IMR-90 (cell line): ENCODE measurements around the gene GNG12. TPM values are rescaled to one million over a fixed set of nuclear protein-coding genes. Genes with fewer than 3 reads are reported as not detected.

Source experiments
- ATAC-seq: fragments of 200-7000 bp; cut with Tn5 transposase; 2 replicates; pipeline ENCODE4 v1.9.1; 2020; ENCODE audit warnings: low read depth, mild to moderate bottlenecking, moderate library complexity
- BruUV-seq: library from RNA; stranded (reverse); fragments of 400-500 nt; replicated peaks from 2 replicates; lab custom pipeline; 2021; lab: Mats Ljungman, UMichigan
- CTCF ChIA-PET: fragments of 300-600 bp; formaldehyde crosslinking; extraction: SDS; loops from one replicate; lab custom pipeline; 2021; ENCODE audit warnings: antibody characterized with exemption; lab: Yijun Ruan, JAX
- POLR2A ChIA-PET: fragments of 300-600 bp; sonication (Branson Sonifier 250); formaldehyde crosslinking; loops from one replicate; lab custom pipeline; 2022; ENCODE audit warnings: antibody characterized with exemption; ENCODE audit not compliant: unreplicated experiment; lab: Charles Lee
- DNase-seq: peaks from one replicate; pipeline ENCODE4 v3.0.0; 2013
- H2AFZ ChIP-seq: replicated peaks from 2 replicates; pipeline ENCODE3; 2013; ENCODE audit warnings: low read length, mild to moderate bottlenecking; ENCODE audit not compliant: poor library complexity
- H2AK5ac ChIP-seq: 2 replicates; pipeline ENCODE4 v1.6.1; 2013; ENCODE audit warnings: low read depth, low read length, inconsistent platforms
- H2AK9ac ChIP-seq: replicated peaks from 2 replicates; pipeline ENCODE3; 2013; ENCODE audit warnings: mild to moderate bottlenecking, low read depth, low read length, moderate library complexity; ENCODE audit not compliant: poor library complexity
- H2BK120ac ChIP-seq: 2 replicates; pipeline ENCODE4 v1.6.1; 2013; ENCODE audit warnings: low read depth, low read length, inconsistent platforms
- H2BK15ac ChIP-seq: 3 replicates; pipeline ENCODE4 v1.6.1; 2013; ENCODE audit warnings: low read depth, low read length, inconsistent platforms
- H2BK20ac ChIP-seq: 2 replicates; pipeline ENCODE4 v1.6.1; 2013; ENCODE audit warnings: low read depth, mild to moderate bottlenecking, inconsistent platforms, low read length, moderate library complexity
- H2BK5ac ChIP-seq: 2 replicates; pipeline ENCODE4 v1.6.1; 2013; ENCODE audit warnings: mild to moderate bottlenecking, low read depth, low read length, inconsistent platforms; ENCODE audit not compliant: poor library complexity, severe bottlenecking
- H3K14ac ChIP-seq: replicated peaks from 2 replicates; pipeline ENCODE4 v1.6.1; 2013; ENCODE audit warnings: low read depth, low read length, inconsistent platforms
- H3K18ac ChIP-seq: 2 replicates; pipeline ENCODE4 v1.6.1; 2013; ENCODE audit warnings: low read depth, low read length, control low read depth
- H3K23ac ChIP-seq: 2 replicates; pipeline ENCODE4 v1.6.1; 2013; ENCODE audit warnings: low read depth, low read length, inconsistent platforms
- H3K27ac ChIP-seq: 2 replicates; pipeline ENCODE4 v1.5.1; 2013; ENCODE audit warnings: mild to moderate bottlenecking, control low read depth, low read length; ENCODE audit not compliant: insufficient read depth
- H3K27me3 ChIP-seq: 2 replicates; pipeline ENCODE4 v1.6.1; 2013; ENCODE audit warnings: low read length; ENCODE audit not compliant: control insufficient read depth, insufficient read depth
- H3K36me3 ChIP-seq: 2 replicates; pipeline ENCODE4 v1.6.1; 2013; ENCODE audit warnings: low read length, mixed read lengths; ENCODE audit not compliant: control insufficient read depth, insufficient read depth
- H3K4ac ChIP-seq: 2 replicates; pipeline ENCODE4 v1.6.1; 2013; ENCODE audit warnings: low read depth, low read length, inconsistent platforms
- H3K4me1 ChIP-seq: 2 replicates; pipeline ENCODE4 v1.6.1; 2013; ENCODE audit warnings: low read length, mixed read lengths; ENCODE audit not compliant: control insufficient read depth, insufficient read depth
- H3K4me2 ChIP-seq: 2 replicates; pipeline ENCODE4 v1.6.1; 2013; ENCODE audit warnings: low read depth, mild to moderate bottlenecking, control low read depth, low read length, moderate library complexity
- H3K4me3 ChIP-seq: 2 replicates; pipeline ENCODE4 v1.5.1; 2013; ENCODE audit warnings: low read depth, mild to moderate bottlenecking, control low read depth, low read length, moderate library complexity; ENCODE audit not compliant: insufficient read depth
- H3K56ac ChIP-seq: 2 replicates; pipeline ENCODE4 v1.6.1; 2013; ENCODE audit warnings: low read length, inconsistent platforms; ENCODE audit not compliant: insufficient read depth; ENCODE audit errors: extremely low read depth
- H3K79me1 ChIP-seq, 2 experiments: 2 replicates each; pipeline ENCODE4 v1.6.1; 2013; ENCODE audit warnings: low read length in 2 of 2, inconsistent platforms in 1 of 2, low read depth in 1 of 2
- H3K9ac ChIP-seq: 2 replicates; pipeline ENCODE4 v1.6.1; 2013; ENCODE audit warnings: low read depth, low read length, control low read depth
- H3K9me1 ChIP-seq: 2 replicates; pipeline ENCODE4 v1.6.1; 2013; ENCODE audit warnings: low read length, inconsistent platforms; ENCODE audit not compliant: insufficient read depth
- H3K9me3 ChIP-seq: 2 replicates; pipeline ENCODE4 v1.6.1; 2013; ENCODE audit warnings: low read length; ENCODE audit not compliant: control insufficient read depth, insufficient read depth
- H4K20me1 ChIP-seq: 2 replicates; pipeline ENCODE4 v1.6.1; 2013; ENCODE audit warnings: low read length, inconsistent platforms; ENCODE audit not compliant: insufficient read depth
- H4K5ac ChIP-seq: 2 replicates; pipeline ENCODE4 v1.6.1; 2013; ENCODE audit warnings: mild to moderate bottlenecking, low read depth, low read length, control low read depth
- H4K8ac ChIP-seq, 2 experiments: 2 replicates each; pipeline ENCODE4 v1.6.1; 2013; ENCODE audit warnings: low read depth in 2 of 2, low read length in 2 of 2, control low read depth in 1 of 2, inconsistent platforms in 1 of 2
- H4K91ac ChIP-seq: 2 replicates; pipeline ENCODE4 v1.6.1; 2013; ENCODE audit warnings: low read depth, low read length, inconsistent platforms; ENCODE audit not compliant: insufficient read depth
- BHLHE40 ChIP-seq: fragments of 150-350 bp; IDR thresholded peaks from 2 replicates; pipeline ENCODE4 v1.6.1; 2016; ENCODE audit warnings: mild to moderate bottlenecking, low read depth, low read length
- CEBPB ChIP-seq: IDR thresholded peaks from 2 replicates; pipeline ENCODE4 v1.6.1; 2012; ENCODE audit warnings: low read depth, low read length, improper control_type of control experiment
- FOS ChIP-seq: fragments of 150-350 bp; IDR thresholded peaks from 2 replicates; pipeline ENCODE4 v1.6.1; 2016; ENCODE audit warnings: low read depth, low read length
- MAFK ChIP-seq: IDR thresholded peaks from 2 replicates; pipeline ENCODE4 v1.6.1; 2012; ENCODE audit warnings: low read depth, low read length, improper control_type of control experiment
- NFE2L2 ChIP-seq: fragments of 150-350 bp; IDR thresholded peaks from 2 replicates; pipeline ENCODE4 v1.6.1; 2016; ENCODE audit warnings: low read depth, mild to moderate bottlenecking, low read length
- POLR2A ChIP-seq: IDR thresholded peaks from 2 replicates; pipeline ENCODE4 v1.6.1; 2012; ENCODE audit warnings: mild to moderate bottlenecking, low read depth, low read length
- RAD21 ChIP-seq: IDR thresholded peaks from 2 replicates; pipeline ENCODE4 v1.6.1; 2012; ENCODE audit warnings: low read length, improper control_type of control experiment
- RCOR1 ChIP-seq: IDR thresholded peaks from 2 replicates; pipeline ENCODE4 v1.6.1; 2012; ENCODE audit warnings: mild to moderate bottlenecking, low read length, improper control_type of control experiment; ENCODE audit not compliant: insufficient replicate concordance
- RFX5 ChIP-seq: IDR thresholded peaks from 2 replicates; pipeline ENCODE4 v1.8.0; 2012; ENCODE audit warnings: low read depth, mild to moderate bottlenecking, low read length, moderate library complexity
- WGBS, 2 experiments: methylation state at CpG; one replicate each; pipeline versions ENCODE4 v1.1.5 to v1.1.7; 2013; ENCODE audit warnings: missing lambda C conversion rate in 2 of 2; ENCODE audit not compliant: insufficient read length in 1 of 2; ENCODE audit errors: extremely low coverage in 2 of 2; 5-methylcytosine and 5-hydroxymethylcytosine counted together
- dilution Hi-C: fragments of 300-500 bp; cut with HindIII; formaldehyde crosslinking; loops from one replicate; pipeline ENCODE4 v1.14.3; 2018; ENCODE audit warnings: low sequenced_read_pairs; ENCODE audit not compliant: unreplicated experiment
- in situ Hi-C: fragments of 300-500 bp; cut with MboI; formaldehyde crosslinking; loops from 3 replicates; pipeline ENCODE4 v1.14.3; 2019; ENCODE audit warnings: low sequenced_read_pairs, inconsistent platforms, mixed read lengths
- intact Hi-C: fragments of 100-400 bp; cut with micrococcal nuclease; formaldehyde crosslinking; loops from 2 replicates; pipeline ENCODE4 v1.10.0; 2022
- polyA plus RNA-seq, 3 experiments: library from polyadenylated mRNA; depleted of rRNA; stranded (reverse); fragments of >200 nt; gene quantifications; 2 replicates each; pipeline ENCODE4 v1.2.3, GENCODE V29; 2012; ENCODE audit warnings: low replicate concordance in 1 of 3
- total RNA-seq: library from RNA; depleted of rRNA; stranded (reverse); fragments of >200 nt; gene quantifications from 2 replicates; pipeline ENCODE4 v1.2.3, GENCODE V29; 2012
- TF ChIP-seq, protein P1 (sequence below): fragments of 150-350 bp; IDR thresholded peaks from 2 replicates; pipeline ENCODE4 v1.6.1; 2016; ENCODE audit warnings: low read depth, mild to moderate bottlenecking, low read length, moderate library complexity, borderline replicate concordance
- TF ChIP-seq, protein P2 (sequence below): fragments of 150-350 bp; IDR thresholded peaks from 2 replicates; pipeline ENCODE4 v1.6.1; 2017; ENCODE audit warnings: mild to moderate bottlenecking, antibody characterized with exemption, low read length, low read depth

GNG12 gene
- total and polyA plus RNA-seq, 2 of the 4 experiments (the other 2 are of a cell fraction): 92.3 to 132 TPM

DNA sequence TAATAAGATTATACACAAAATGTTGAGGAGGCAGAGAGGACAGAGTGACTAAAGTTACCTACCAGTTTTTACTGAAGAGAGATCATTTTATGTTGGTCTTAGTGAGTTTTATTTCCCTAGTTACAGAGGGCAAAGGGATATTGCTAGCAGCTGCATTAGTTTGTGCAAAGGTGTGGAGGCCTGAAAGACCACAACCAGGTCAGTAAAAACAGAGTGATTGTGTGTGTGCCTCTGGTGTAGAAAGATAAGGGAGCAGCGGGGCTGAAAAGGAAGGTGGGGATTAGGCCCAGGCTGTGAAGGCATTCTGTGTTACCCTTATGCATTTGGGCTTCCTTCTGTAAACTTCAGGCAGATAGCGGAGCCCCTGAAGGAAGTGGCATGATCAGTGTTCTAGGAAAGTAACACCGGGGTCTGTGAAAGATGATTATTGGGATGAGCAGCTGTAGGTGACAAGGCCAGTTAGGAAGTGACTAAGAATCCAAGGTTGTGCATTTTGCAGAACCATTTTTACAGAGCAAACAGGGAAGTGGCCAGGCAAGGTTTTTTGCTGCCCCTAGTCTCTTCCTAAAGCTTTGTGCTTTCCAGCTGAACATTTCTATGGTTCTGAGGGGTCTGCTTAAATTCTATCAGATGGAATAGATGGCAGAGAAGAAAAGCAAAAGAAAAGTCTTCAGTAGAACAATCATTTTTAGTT is 144.6 kb downstream of the GNG12 start:
- Histone ChIP-seq H2BK120ac (peak overlapping the region; percentile 45; the same call in 1 of the 2 replicates), H2BK5ac (peak overlapping the region; percentile 12), H3K27me3 (no peaks in the 10 kb centered on the region), H4K20me1 (peaks cover 15% of the 10 kb centered on the region), H3K36me3 (peaks cover 12% of the 10 kb centered on the region), H2AK5ac (peak overlapping the region; percentile 47), H2BK15ac (no peak overlapping the region), H4K91ac (no peak overlapping the region), H4K5ac (no peak overlapping the region), H3K23ac (peak overlapping the region; percentile 79; the same call in 1 of the 2 replicates), H3K4me3 (no peak overlapping the region), H3K27ac (peak overlapping the region; percentile 2; the same call in 1 of the 2 replicates), H3K79me1 (peaks cover 10 to 27% of the 10 kb centered on the region in 2 experiments), H3K14ac (peak overlapping the region; percentile 53), H2AFZ (no peak overlapping the region), H2AK9ac (no peak overlapping the region), H3K4me1 (peaks cover 8% of the 10 kb centered on the region), H3K4ac (peak overlapping the region; percentile 71), H3K56ac (no peak overlapping the region), H3K9ac (peak overlapping the region; percentile 9; the same call in 1 of the 2 replicates), H3K9me1 (peaks cover 7% of the 10 kb centered on the region), H3K9me3 (no peaks in the 10 kb centered on the region), H2BK20ac (no peak overlapping the region; the same call in 1 of the 2 replicates), H3K4me2 (no peak overlapping the region), H3K18ac (no peak overlapping the region), H4K8ac (peak overlapping the region in 1 of 2 experiments; percentile 17; a peak in 1 of 4 replicates)
- TF ChIP-seq, protein P1, sequence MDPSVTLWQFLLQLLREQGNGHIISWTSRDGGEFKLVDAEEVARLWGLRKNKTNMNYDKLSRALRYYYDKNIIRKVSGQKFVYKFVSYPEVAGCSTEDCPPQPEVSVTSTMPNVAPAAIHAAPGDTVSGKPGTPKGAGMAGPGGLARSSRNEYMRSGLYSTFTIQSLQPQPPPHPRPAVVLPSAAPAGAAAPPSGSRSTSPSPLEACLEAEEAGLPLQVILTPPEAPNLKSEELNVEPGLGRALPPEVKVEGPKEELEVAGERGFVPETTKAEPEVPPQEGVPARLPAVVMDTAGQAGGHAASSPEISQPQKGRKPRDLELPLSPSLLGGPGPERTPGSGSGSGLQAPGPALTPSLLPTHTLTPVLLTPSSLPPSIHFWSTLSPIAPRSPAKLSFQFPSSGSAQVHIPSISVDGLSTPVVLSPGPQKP: no peak
- TF ChIP-seq POLR2A (no peak), RAD21 (no peak), CEBPB (no peak), RCOR1 (no peak), NFE2L2 (no peak), BHLHE40 (no peak), FOS (no peak), RFX5 (no peak), MAFK (no peak)
- TF ChIP-seq, protein P2, sequence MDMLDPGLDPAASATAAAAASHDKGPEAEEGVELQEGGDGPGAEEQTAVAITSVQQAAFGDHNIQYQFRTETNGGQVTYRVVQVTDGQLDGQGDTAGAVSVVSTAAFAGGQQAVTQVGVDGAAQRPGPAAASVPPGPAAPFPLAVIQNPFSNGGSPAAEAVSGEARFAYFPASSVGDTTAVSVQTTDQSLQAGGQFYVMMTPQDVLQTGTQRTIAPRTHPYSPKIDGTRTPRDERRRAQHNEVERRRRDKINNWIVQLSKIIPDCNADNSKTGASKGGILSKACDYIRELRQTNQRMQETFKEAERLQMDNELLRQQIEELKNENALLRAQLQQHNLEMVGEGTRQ: no peak
- WGBS, 2 experiments: 50% methylated on average over 2 of the region's 3 CpGs; no CpG with 5 or more reads in 1 of the 2 experiments
- dilution Hi-C loops: no loop called here
- in situ Hi-C loops: loop anchor here (25.0 kb wide), 1 partner anchor 126 kb away; no protein-coding TSS in a partner anchor
- DNase-seq (no peak), ATAC-seq (no peak)
- ChIA-PET POLR2A (interaction anchor here (1.3 kb wide), 1 partner anchor 117 kb away, joined by 3 read pairs; no protein-coding TSS in a partner anchor), CTCF (interaction anchor here (1.3 kb wide), 1 partner anchor 153 kb away, joined by 4 read pairs; no protein-coding TSS in a partner anchor)
- BruUV-seq: no TSS peak
- intact Hi-C loops: loop anchor here (1.0 to 5.0 kb wide), 2 partner anchors 72 to 424 kb away; no protein-coding TSS in a partner anchor
